Mucosa of stomach (tissue), 1 donor: ENCODE results near the gene TFR2.

ENCODE experiments used
- H3K27me3 ChIP-seq: one replicate; pipeline ENCODE4 v1.7.0; 2013; ENCODE audit warnings: mild to moderate bottlenecking, low read length; ENCODE audit not compliant: control insufficient read depth, insufficient read depth
- H3K36me3 ChIP-seq: one replicate; pipeline ENCODE4 v1.7.0; 2013; ENCODE audit warnings: low read length; ENCODE audit not compliant: control insufficient read depth, insufficient read depth
- H3K4me1 ChIP-seq: one replicate; pipeline ENCODE4 v1.7.0; 2013; ENCODE audit warnings: mild to moderate bottlenecking, low read length; ENCODE audit not compliant: control insufficient read depth, insufficient read depth
- H3K4me3 ChIP-seq: one replicate; pipeline ENCODE4 v1.7.0; 2013; ENCODE audit warnings: low read length
- H3K9ac ChIP-seq: one replicate; pipeline ENCODE4 v1.7.0; 2013; ENCODE audit warnings: mild to moderate bottlenecking, low read length, moderate library complexity
- H3K9me3 ChIP-seq: one replicate; pipeline ENCODE4 v1.7.0; 2013; ENCODE audit warnings: mild to moderate bottlenecking, low read length, moderate library complexity; ENCODE audit not compliant: control insufficient read depth
- donor health status: Pancreatic carcinoma.

Gene TFR2

DNA sequence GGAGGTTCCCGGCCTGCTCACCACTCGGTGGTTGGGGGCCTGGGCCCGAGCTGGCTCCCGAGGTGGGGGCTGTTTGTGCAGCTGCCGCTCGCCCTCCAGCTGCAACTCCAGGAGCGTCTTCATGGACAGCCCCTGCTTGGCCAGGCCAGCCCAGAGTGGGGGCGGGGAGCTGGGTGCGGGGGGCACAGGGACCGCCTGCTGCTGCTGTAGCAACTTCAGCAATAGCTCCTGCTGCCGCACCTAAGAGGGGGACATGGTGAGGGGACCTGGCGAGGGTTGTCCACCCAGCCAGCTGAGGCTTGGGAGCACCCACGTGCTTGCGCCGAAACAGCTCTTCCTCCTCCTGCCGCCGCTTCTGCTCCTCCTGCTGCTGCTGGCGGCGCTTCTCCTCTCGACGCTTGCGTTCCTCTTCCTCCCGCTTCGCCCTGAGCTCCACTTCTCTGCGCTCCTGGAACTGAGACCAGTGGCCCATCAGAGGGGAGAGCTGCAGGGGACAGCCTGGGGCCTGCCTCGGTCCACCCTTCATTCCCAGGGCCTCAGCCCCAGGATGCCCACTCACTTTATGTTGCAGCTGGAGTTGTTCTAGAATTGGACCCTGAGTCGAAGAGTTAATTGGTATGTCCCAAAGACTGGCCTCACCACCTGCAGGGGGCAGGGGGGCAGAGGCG is 41.8 kb upstream of the TFR2 start:
- Histone ChIP-seq H3K9ac (no peak overlapping the region), H3K36me3 (peaks cover 22% of the 10 kb centered on the region), H3K27me3 (no peaks in the 10 kb centered on the region), H3K9me3 (no peaks in the 10 kb centered on the region), H3K4me3 (no peak overlapping the region), H3K4me1 (peaks cover 5% of the 10 kb centered on the region)

DNA sequence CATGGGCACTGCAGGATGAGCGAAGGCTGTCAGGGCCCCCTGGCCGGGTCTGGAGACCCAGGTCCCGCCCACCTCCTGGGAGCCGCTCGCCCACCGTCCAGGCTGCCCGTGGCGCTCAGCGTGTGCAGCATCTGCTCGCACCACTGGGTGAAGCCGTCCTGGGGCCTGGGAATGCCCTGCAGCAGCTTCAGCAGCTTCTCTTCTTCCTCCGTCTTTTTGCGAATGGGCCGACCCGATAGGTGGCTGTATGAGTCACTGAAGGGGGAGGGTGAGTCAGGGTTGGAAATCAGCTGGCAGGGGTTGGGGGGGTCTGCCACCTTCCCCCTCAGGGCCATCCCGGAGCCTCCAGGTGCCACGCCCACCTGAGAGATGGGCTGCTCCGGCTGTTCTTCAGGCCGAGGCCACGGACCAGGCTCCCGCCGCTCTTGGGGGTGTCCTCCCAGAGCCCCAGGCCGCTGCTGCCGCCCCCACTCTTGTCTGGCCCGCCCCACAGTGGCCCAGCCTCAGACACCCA is 40.9 kb upstream of the TFR2 start:
- H3K36me3 ChIP-seq, result peaks cover 30% of the 10 kb centered on the region
- no peak overlapping the region for H3K4me3 ChIP-seq
- no peaks in the 10 kb centered on the region for H3K9me3 ChIP-seq
- H3K27me3 ChIP-seq, result no peaks in the 10 kb centered on the region
- no peak overlapping the region for H3K9ac ChIP-seq
- H3K4me1 ChIP-seq, result peaks cover 5% of the 10 kb centered on the region

DNA sequence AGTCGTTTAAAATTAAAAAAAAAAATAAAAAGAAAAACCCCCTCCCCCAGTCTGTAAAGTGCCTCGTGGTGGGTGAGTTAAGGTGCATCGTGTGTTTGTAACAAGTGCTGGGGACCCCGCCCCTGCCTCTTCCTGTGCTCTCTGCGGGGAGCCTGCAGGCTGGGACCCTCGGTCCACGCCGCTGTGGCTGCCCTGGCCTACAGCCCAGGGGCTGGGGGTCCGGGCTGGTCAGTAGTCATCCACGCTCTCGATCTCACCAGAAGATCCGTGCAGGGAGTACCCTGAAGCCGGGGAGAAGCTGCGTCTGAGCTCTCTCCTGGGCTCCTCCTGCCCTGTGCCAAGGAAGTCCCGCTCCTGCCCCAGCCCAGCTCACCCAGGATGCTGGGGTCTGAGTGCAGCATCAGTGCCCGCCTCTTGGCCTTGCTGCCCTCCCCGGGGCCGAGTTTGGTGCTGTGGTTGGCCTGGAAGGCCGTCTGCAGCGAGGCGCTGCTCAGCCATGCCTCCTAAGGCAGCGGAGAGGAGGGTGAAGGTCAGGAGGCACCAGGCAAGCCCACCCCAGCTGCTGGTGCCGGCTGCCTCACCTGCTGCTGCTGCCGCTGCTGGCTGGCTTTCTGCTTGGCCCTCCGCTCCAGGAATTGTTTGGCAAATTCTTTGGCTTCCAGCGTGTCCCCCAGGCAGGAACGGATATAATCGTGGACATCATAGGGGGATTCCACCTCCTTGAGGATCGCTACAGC is 40.3 kb upstream of the TFR2 start:
- Histone ChIP-seq H3K4me3 (no peak overlapping the region), H3K4me1 (peaks cover 6% of the 10 kb centered on the region), H3K9ac (no peak overlapping the region), H3K36me3 (peaks cover 34% of the 10 kb centered on the region), H3K27me3 (no peaks in the 10 kb centered on the region), H3K9me3 (no peaks in the 10 kb centered on the region)

DNA sequence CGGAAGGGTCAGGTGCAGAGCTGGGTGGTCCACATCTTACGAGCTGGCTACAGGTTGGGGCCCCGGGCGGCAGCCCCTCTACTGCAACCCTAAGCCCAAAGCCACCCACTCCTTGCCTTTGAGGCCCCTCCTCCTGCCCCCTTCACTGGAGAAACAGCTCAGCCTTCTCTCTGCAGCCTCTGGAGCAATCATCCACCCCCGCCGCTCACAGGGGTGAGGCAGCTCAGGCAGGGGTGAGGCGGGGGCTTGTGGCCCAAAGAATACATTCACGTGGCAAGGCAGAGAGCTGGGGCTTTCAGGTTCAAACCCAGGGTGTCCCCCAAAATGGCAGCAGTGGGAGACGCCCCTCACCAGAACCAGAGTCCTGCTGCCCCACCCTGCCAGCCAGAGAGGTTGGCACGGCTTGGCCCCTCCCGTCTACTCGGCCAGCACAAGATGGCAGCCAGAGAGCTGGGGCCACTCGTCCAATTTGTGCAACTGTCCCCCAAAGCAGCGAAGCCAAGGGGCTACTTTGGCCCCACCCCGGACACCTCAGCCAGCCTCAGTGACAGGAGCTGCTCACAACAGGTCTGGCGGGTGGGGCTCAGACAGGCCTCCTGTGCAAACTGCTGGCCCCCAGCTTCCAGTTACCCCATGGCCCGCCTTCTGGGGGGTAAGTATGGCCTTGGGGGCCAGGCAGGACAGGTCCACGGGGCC is 39.4 kb upstream of the TFR2 start:
- Histone ChIP-seq H3K27me3 (no peaks in the 10 kb centered on the region), H3K4me3 (no peak overlapping the region), H3K9me3 (no peaks in the 10 kb centered on the region), H3K36me3 (peaks cover 32% of the 10 kb centered on the region), H3K9ac (no peak overlapping the region), H3K4me1 (peaks cover 11% of the 10 kb centered on the region)

DNA sequence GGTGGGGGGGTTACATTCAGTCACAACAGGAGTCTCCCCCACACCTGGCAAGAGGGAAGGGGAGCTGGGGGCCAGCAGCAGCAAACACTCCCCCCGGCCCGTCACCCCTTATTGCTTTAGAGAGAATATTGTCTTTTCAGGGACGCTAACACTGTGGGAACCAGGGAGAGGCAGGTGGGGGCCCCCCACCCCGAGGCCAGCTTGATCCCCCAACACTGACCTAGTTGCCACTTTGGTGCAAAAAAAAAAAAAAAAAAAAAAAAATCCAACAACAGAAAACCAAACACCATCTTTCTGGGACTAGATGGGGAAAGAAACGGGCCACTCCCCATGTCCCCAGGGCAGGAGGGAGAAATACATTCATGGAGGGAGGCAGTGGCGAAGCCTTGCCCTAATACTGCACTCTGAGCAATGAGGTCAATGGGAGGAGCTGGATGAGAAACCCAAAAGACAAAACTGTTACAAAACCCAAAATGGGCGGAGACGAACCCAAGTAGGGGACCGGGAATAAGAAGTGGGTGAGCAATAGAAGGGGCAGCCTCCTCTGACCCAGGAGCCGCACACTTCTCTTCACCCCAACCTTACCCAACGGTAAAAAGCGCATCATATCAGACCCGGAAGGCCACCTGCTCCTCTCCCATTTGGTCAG is 38.7 kb upstream of the TFR2 start:
- H3K9ac ChIP-seq, result no peak overlapping the region
- H3K4me3 ChIP-seq, result no peak overlapping the region
- no peaks in the 10 kb centered on the region for H3K9me3 ChIP-seq
- peaks cover 28% of the 10 kb centered on the region for H3K36me3 ChIP-seq
- peaks cover 11% of the 10 kb centered on the region for H3K4me1 ChIP-seq
- H3K27me3 ChIP-seq, result no peaks in the 10 kb centered on the region

DNA sequence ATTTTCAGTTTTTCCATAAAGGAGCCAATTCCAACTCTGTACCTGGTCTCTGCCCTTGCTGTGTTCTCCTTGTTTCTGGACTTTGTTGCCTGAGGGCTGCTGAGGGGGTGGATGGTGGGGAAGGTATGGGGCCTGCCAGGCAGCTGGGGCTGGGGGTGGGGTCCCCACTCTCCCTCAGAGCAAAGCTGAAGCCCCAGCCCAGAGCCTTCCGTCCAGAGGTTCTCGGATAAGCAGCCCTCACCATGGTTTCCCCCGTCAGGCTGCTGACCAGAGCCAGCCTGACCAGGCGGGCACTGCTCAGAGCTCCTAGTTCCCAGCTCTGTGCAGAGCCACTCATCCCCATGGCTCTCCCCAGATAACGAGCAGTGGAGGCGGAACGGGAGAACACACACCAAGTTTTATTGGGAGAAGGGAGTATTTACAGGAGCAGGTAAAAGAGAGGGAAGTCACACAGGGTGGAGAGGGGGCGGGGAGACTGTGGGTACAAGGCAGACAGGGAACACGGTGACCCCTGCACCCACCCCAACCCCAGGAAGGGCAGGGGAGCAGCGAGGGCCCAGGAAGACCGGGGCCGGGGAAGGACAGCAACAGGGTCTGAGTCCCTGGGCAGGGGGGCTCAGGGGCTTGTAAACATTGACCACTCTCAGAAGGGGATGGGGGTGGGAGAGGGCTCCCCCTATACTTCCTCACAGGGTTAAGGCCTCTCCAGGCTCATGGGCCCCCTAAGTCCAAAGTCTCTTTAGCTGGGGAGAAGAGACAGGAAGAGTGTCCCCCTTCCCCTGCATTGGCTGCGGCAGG is 38.0 kb upstream of the TFR2 start:
- Histone ChIP-seq H3K9ac (no peak overlapping the region), H3K36me3 (peaks cover 28% of the 10 kb centered on the region), H3K9me3 (no peaks in the 10 kb centered on the region), H3K27me3 (no peaks in the 10 kb centered on the region), H3K4me3 (no peak overlapping the region), H3K4me1 (peaks cover 11% of the 10 kb centered on the region)

DNA sequence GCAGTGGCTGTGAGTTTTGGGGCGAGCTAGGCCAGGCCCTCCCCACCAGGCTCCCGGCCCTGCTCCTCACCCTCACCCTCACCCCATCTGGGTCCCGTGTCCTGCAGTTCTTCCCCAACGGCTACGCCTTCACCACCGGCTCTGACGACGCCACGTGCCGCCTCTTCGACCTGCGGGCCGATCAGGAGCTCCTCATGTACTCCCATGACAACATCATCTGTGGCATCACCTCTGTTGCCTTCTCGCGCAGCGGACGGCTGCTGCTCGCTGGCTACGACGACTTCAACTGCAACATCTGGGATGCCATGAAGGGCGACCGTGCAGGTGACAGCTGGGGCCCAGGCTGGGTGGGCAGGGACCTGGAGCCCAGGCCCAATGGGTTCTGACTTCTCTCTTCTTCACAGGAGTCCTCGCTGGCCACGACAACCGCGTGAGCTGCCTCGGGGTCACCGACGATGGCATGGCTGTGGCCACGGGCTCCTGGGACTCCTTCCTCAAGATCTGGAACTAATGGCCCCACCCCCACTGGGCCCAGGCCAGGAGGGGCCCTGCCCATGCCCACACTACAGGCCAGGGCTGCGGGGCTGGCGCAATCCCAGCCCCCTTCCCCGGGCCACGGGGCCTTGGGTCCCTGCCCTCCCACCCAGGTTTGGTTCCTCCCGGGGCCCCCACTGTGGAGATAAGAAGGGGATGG is 37.1 kb upstream of the TFR2 start:
- Histone ChIP-seq H3K4me1 (peaks cover 11% of the 10 kb centered on the region), H3K9me3 (no peaks in the 10 kb centered on the region), H3K36me3 (peaks cover 25% of the 10 kb centered on the region), H3K27me3 (no peaks in the 10 kb centered on the region), H3K9ac (no peak overlapping the region), H3K4me3 (no peak overlapping the region)

DNA sequence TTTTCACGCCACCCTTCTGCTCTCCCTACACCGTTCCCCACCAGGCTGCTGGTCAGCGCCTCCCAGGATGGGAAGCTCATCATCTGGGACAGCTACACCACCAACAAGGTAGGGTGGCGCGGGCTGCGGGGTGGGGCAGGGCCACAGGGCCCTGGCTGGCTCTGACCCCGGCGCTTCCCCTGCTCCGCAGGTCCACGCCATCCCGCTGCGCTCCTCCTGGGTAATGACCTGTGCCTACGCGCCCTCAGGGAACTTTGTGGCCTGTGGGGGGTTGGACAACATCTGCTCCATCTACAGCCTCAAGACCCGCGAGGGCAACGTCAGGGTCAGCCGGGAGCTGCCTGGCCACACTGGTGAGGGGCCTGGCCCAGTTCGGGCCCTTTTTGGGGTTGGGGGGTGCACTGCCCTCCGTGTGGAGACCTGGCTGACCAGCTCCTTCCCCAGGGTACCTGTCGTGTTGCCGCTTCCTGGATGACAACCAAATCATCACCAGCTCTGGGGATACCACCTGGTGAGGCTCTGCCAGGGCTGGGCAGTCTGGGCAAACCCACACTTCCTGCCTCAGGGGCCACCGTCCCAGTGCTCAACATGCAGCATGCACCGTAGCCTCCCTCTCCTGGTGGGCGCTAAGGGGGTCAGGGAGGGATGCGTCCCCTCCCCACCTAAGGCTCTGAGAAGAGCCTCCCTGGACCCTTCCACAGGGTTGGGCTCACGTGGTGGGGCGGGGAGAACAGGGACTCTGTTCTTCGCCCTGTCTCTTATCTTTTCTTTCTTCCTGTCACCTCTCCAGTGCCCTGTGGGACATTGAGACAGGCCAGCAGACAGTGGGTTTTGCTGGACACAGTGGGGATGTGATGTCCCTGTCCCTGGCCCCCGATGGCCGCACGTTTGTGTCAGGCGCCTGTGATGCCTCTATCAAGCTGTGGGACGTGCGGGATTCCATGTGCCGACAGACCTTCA is 36.2 kb upstream of the TFR2 start:
- no peak overlapping the region for H3K9ac ChIP-seq
- H3K4me1 ChIP-seq, result peaks cover 11% of the 10 kb centered on the region
- no peaks in the 10 kb centered on the region for H3K27me3 ChIP-seq
- H3K9me3 ChIP-seq, result no peaks in the 10 kb centered on the region
- no peak overlapping the region for H3K4me3 ChIP-seq
- peaks cover 21% of the 10 kb centered on the region for H3K36me3 ChIP-seq

DNA sequence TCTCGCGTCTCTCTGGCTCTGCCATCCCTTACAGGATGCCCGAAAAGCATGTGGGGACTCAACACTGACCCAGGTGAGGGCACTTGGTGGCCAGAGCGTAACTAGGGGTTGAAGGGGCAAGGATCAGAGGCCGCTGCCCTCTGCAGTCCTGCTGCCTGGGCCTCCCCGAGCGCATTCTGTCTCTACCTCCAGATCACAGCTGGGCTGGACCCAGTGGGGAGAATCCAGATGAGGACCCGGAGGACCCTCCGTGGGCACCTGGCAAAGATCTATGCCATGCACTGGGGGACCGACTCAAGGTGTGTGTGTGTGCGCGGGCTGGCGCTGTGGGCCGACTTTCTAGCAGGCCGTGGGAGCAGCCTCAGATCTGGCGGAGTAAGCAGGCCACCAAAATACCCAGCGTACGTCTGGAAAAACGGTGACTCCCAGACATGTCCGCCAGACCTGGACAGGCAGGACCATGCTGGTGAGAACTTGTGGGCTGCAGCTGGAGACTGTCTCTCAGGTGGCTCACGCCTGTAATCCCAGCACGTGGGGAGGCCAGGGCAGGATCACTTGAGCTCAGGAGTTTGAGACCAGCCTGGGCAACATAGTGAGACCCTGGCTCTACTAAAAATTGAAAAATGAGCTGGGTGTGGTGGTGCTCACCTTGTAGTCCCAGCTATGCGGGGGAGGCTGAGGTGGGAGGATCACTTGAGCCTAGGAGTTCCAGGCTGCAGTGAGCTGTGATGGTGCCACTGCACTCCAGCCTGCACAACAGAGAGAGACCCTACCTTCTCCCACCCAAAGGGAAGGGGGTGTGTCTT is 35.4 kb upstream of the TFR2 start:
- peaks cover 21% of the 10 kb centered on the region for H3K36me3 ChIP-seq
- no peaks in the 10 kb centered on the region for H3K9me3 ChIP-seq
- no peaks in the 10 kb centered on the region for H3K27me3 ChIP-seq
- H3K4me3 ChIP-seq, result no peak overlapping the region
- H3K4me1 ChIP-seq, result peaks cover 11% of the 10 kb centered on the region
- peak overlapping the region; percentile 47 for H3K9ac ChIP-seq
